HG03039 (cell line): ENCODE results near the gene ATP8A2.
A peak's percentile ranks its signal among the peaks of the same experiment; 100 is the strongest.

Experiments
- ATAC-seq: cut with Tn5 transposase; IDR thresholded peaks from one replicate; pipeline ENCODE4 v1.9.1; 2021; ENCODE audit warnings: mild to moderate bottlenecking, moderate library complexity; ENCODE audit not compliant: unreplicated experiment

Gene ATP8A2

GRCh38 chr13:25902891-25903341, 531.1 kb downstream of the ATP8A2 start:
- peak; percentile 46 for ATAC-seq

- no peak for ATAC-seq
Measured at GRCh38 chr13:25904830-25905229, 533.1 kb downstream of the ATP8A2 start.

GRCh38 chr13:25905611-25906010, 533.8 kb downstream of the ATP8A2 start:
- ATAC-seq, result no peak

- ATAC-seq, result no peak
Measured at GRCh38 chr13:25906191-25906661, 534.5 kb downstream of the ATP8A2 start.

GRCh38 chr13:25908366-25908765, 536.6 kb downstream of the ATP8A2 start:
- ATAC-seq, result no peak

- ATAC-seq, result no peak
Measured at GRCh38 chr13:25910243-25910642, 538.5 kb downstream of the ATP8A2 start.

- ATAC-seq, result no peak
Measured at GRCh38 chr13:25910991-25911419, 539.2 kb downstream of the ATP8A2 start.

- no peak for ATAC-seq
Measured at GRCh38 chr13:25912961-25913360, 541.2 kb downstream of the ATP8A2 start.

GRCh38 chr13:25915840-25916518, 544.2 kb downstream of the ATP8A2 start:
- ATAC-seq, result no peak

- no peak for ATAC-seq
Measured at GRCh38 chr13:25920277-25920676, 548.5 kb downstream of the ATP8A2 start.

GRCh38 chr13:25920931-25921330, 549.2 kb downstream of the ATP8A2 start:
- no peak for ATAC-seq

- ATAC-seq, result no peak
Measured at GRCh38 chr13:25922376-25922775, 550.6 kb downstream of the ATP8A2 start.

GRCh38 chr13:25923217-25924085, 551.7 kb downstream of the ATP8A2 start:
- no peak for ATAC-seq

- ATAC-seq, result no peak
Measured at GRCh38 chr13:25927363-25927762, 555.6 kb downstream of the ATP8A2 start.

GRCh38 chr13:25927932-25928331, 556.2 kb downstream of the ATP8A2 start:
- ATAC-seq, result no peak

- no peak for ATAC-seq
Measured at GRCh38 chr13:25928941-25929505, 557.2 kb downstream of the ATP8A2 start.

- no peak for ATAC-seq
Measured at GRCh38 chr13:25929816-25930215, 558.0 kb downstream of the ATP8A2 start.

GRCh38 chr13:25930653-25931052, 558.9 kb downstream of the ATP8A2 start:
- ATAC-seq, result no peak

- no peak for ATAC-seq
Measured at GRCh38 chr13:25932365-25932764, 560.6 kb downstream of the ATP8A2 start.

GRCh38 chr13:25933520-25933919, 561.7 kb downstream of the ATP8A2 start:
- no peak for ATAC-seq

- no peak for ATAC-seq
Measured at GRCh38 chr13:25934127-25934526, 562.4 kb downstream of the ATP8A2 start.
